H1 (cell line): ENCODE measurements around the gene SAFB2. TPM values are rescaled to one million over a fixed set of nuclear protein-coding genes. Genes with fewer than 3 reads are reported as not detected.

Experiments
- CTCF ChIA-PET: fragments of 300-600 bp; sonication (Branson Sonifier 250); formaldehyde crosslinking; loops from one replicate; lab custom pipeline; 2021; ENCODE audit not compliant: partially characterized antibody; lab: Charles Lee
- POLR2A ChIA-PET: fragments of 300-600 bp; sonication (Branson Sonifier 250); formaldehyde crosslinking; loops from one replicate; lab custom pipeline; 2021; ENCODE audit warnings: inconsistent platforms; ENCODE audit not compliant: partially characterized antibody; lab: Charles Lee
- DNase-seq, 2 experiments: peaks; one replicate each; pipeline versions ENCODE4 v3.0.0 to v3.0.0-alpha.2; 2010 to 2022; ENCODE audit warnings: low spot score in 2 of 2, low read depth in 1 of 2, mixed read lengths in 1 of 2
- FAIRE-seq: peaks from 2 replicates; lab custom pipeline; 2011; peaks lifted over from hg19 to GRCh38; lab: Jason Lieb, UNC
- H2AFZ ChIP-seq: 2 replicates; pipeline ENCODE4 v1.8.1; 2012; ENCODE audit warnings: low read length, inconsistent platforms
- H2AK5ac ChIP-seq: 2 replicates; pipeline ENCODE4 v1.6.1; 2013; ENCODE audit warnings: low read depth, low read length
- H2BK120ac ChIP-seq: replicated peaks from 2 replicates; pipeline ENCODE3; 2013; ENCODE audit warnings: low read depth, low read length, inconsistent platforms
- H2BK12ac ChIP-seq: 2 replicates; pipeline ENCODE4 v1.6.1; 2013; ENCODE audit warnings: low read depth, low read length
- H2BK15ac ChIP-seq: 2 replicates; pipeline ENCODE4 v1.6.1; 2013; ENCODE audit warnings: low read length
- H2BK20ac ChIP-seq: 2 replicates; pipeline ENCODE4 v1.6.1; 2013; ENCODE audit warnings: low read length
- H2BK5ac ChIP-seq: 2 replicates; pipeline ENCODE4 v1.6.1; 2013; ENCODE audit warnings: low read depth, low read length
- H3K14ac ChIP-seq: 2 replicates; pipeline ENCODE4 v1.6.1; 2013; ENCODE audit warnings: inconsistent platforms; ENCODE audit not compliant: insufficient read length
- H3K18ac ChIP-seq: 2 replicates; pipeline ENCODE4 v1.6.1; 2013; ENCODE audit warnings: low read length; ENCODE audit errors: extremely low read depth
- H3K23ac ChIP-seq: 2 replicates; pipeline ENCODE4 v1.6.1; 2013; ENCODE audit warnings: inconsistent platforms; ENCODE audit not compliant: insufficient read length
- H3K23me2 ChIP-seq: 2 replicates; pipeline ENCODE4 v1.6.1; 2013; ENCODE audit warnings: low read depth, low read length
- H3K27ac ChIP-seq: 2 replicates; pipeline ENCODE4 v1.6.1; 2011; ENCODE audit warnings: low read depth, low read length, inconsistent platforms
- H3K27me3 ChIP-seq, 4 experiments: replicated peaks in 1 of 4; 1 replicate in 1 of 4; 2 replicates in 3 of 4; pipeline versions ENCODE4 v1.6.1 to v1.8.1; 2011 to 2013; ENCODE audit warnings: low read length in 3 of 4, mild to moderate bottlenecking in 3 of 4, inconsistent platforms in 2 of 4, mixed read lengths in 2 of 4, moderate library complexity in 1 of 4; ENCODE audit not compliant: control insufficient read depth in 3 of 4, insufficient read depth in 3 of 4; ENCODE audit errors: extremely low read depth in 1 of 4
- H3K36me3 ChIP-seq, 4 experiments: 2 replicates each; pipeline versions ENCODE4 v1.6.1 to v1.8.1; 2011 to 2013; ENCODE audit warnings: mild to moderate bottlenecking in 4 of 4, low read length in 3 of 4, moderate library complexity in 2 of 4, control low read depth in 1 of 4, inconsistent platforms in 1 of 4; ENCODE audit not compliant: insufficient read depth in 4 of 4, control insufficient read depth in 2 of 4
- H3K4ac ChIP-seq: replicated peaks from 2 replicates; pipeline ENCODE3; 2013; ENCODE audit warnings: low read length, low read depth, mixed read lengths, inconsistent platforms; ENCODE audit not compliant: insufficient read length
- H3K4me1 ChIP-seq, 4 experiments: replicated peaks in 1 of 4; 1 replicate in 1 of 4; 2 replicates in 3 of 4; pipeline versions ENCODE4 v1.6.1 to v1.8.1; 2011 to 2013; ENCODE audit warnings: low read length in 3 of 4, inconsistent platforms in 2 of 4, mixed read lengths in 1 of 4; ENCODE audit not compliant: insufficient read depth in 4 of 4, control insufficient read depth in 3 of 4
- H3K4me2 ChIP-seq, 2 experiments: 2 replicates each; pipeline versions ENCODE4 v1.6.1 to v1.8.1; 2011 to 2013; ENCODE audit warnings: low read depth in 2 of 2, low read length in 2 of 2, control low read depth in 1 of 2, inconsistent platforms in 1 of 2, mild to moderate bottlenecking in 1 of 2; ENCODE audit not compliant: insufficient read depth in 1 of 2
- H3K4me3 ChIP-seq, 4 experiments: fragments of 200-600, 300-600 bp in 1 of 4; sonication (generic), shearing (Covaris generic), sonication (Bioruptor Twin) in 1 of 4; 2 replicates each; pipeline versions ENCODE4 v1.5.1 to v1.8.1; 2011 to 2016; ENCODE audit warnings: low read length in 4 of 4, low read depth in 3 of 4, control low read depth in 2 of 4, inconsistent platforms in 2 of 4, mild to moderate bottlenecking in 2 of 4, mixed read lengths in 1 of 4, moderate library complexity in 1 of 4; ENCODE audit not compliant: insufficient read depth in 2 of 4; ENCODE audit errors: extremely low read depth in 1 of 4
- H3K56ac ChIP-seq: replicated peaks from 2 replicates; pipeline ENCODE3; 2013; ENCODE audit warnings: low read depth, mild to moderate bottlenecking, mixed read lengths, low read length, inconsistent platforms; ENCODE audit not compliant: insufficient read length
- H3K79me1 ChIP-seq: 2 replicates; pipeline ENCODE4 v1.6.1; 2013; ENCODE audit warnings: low read depth, low read length, control low read depth
- H3K79me2 ChIP-seq, 2 experiments: 2 replicates each; pipeline versions ENCODE4 v1.6.1 to v1.8.1; 2012 to 2013; ENCODE audit warnings: low read length in 2 of 2, mild to moderate bottlenecking in 2 of 2, inconsistent platforms in 1 of 2; ENCODE audit not compliant: insufficient read depth in 2 of 2, control insufficient read depth in 1 of 2
- H3K9ac ChIP-seq, 4 experiments: replicated peaks in 1 of 4; 1 replicate in 1 of 4; 2 replicates in 3 of 4; pipeline versions ENCODE4 v1.6.1 to v1.8.1; 2011 to 2013; ENCODE audit warnings: low read depth in 3 of 4, low read length in 3 of 4, control low read depth in 2 of 4, mild to moderate bottlenecking in 2 of 4, moderate library complexity in 2 of 4, inconsistent platforms in 1 of 4; ENCODE audit errors: extremely low read depth in 1 of 4
- H3K9me3 ChIP-seq, 2 experiments: 2 replicates each; pipeline versions ENCODE4 v1.6.1 to v1.8.1; 2012 to 2013; ENCODE audit warnings: mild to moderate bottlenecking in 2 of 2, moderate library complexity in 2 of 2, control low read depth in 1 of 2, inconsistent platforms in 1 of 2, low read depth in 1 of 2, low read length in 1 of 2, mixed read lengths in 1 of 2; ENCODE audit not compliant: insufficient read depth in 2 of 2
- H4K20me1 ChIP-seq, 2 experiments: replicated peaks in 1 of 2; 2 replicates each; pipeline versions ENCODE3 to v1.8.1; 2011 to 2013; ENCODE audit warnings: inconsistent platforms in 2 of 2, low read length in 2 of 2, mild to moderate bottlenecking in 1 of 2; ENCODE audit not compliant: insufficient read depth in 2 of 2, control insufficient read depth in 1 of 2
- H4K5ac ChIP-seq: 2 replicates; pipeline ENCODE4 v1.6.1; 2013; ENCODE audit warnings: low read length, low read depth, mixed read lengths, inconsistent platforms; ENCODE audit not compliant: insufficient read length
- H4K8ac ChIP-seq: 2 replicates; pipeline ENCODE4 v1.8.0; 2013; ENCODE audit warnings: mild to moderate bottlenecking, moderate library complexity, low read length, inconsistent platforms; ENCODE audit not compliant: insufficient read depth; ENCODE audit errors: extremely low read depth
- H4K91ac ChIP-seq: replicated peaks from 2 replicates; pipeline ENCODE3; 2013; ENCODE audit warnings: low read length, mixed read lengths, inconsistent platforms; ENCODE audit not compliant: insufficient read length
- BRCA1 ChIP-seq: IDR thresholded peaks from 2 replicates; pipeline ENCODE4 v1.6.1; 2012; ENCODE audit warnings: low read depth, low read length, improper control_type of control experiment
- CTBP2 ChIP-seq: IDR thresholded peaks from 2 replicates; pipeline ENCODE4 v1.7.0; 2011; ENCODE audit warnings: borderline replicate concordance, mild to moderate bottlenecking, moderate library complexity, mixed read lengths, low read length; ENCODE audit not compliant: insufficient read depth, insufficient read length
- EGR1 ChIP-seq: IDR thresholded peaks from 2 replicates; pipeline ENCODE4 v1.6.1; 2011; ENCODE audit warnings: low read depth, low read length, borderline replicate concordance
- NRF1 ChIP-seq: IDR thresholded peaks from 2 replicates; pipeline ENCODE4 v1.6.1; 2011; ENCODE audit warnings: mild to moderate bottlenecking, low read depth, low read length, improper control_type of control experiment
- RFX5 ChIP-seq: IDR thresholded peaks from 2 replicates; pipeline ENCODE4 v1.6.1; 2011; ENCODE audit warnings: low read depth, low read length, improper control_type of control experiment, borderline replicate concordance
- SP4 ChIP-seq: IDR thresholded peaks from 2 replicates; pipeline ENCODE4 v1.6.1; 2012; ENCODE audit warnings: low read length, inconsistent platforms
- TBP ChIP-seq: IDR thresholded peaks from 2 replicates; pipeline ENCODE4 v1.6.1; 2011; ENCODE audit warnings: low read depth, low read length, improper control_type of control experiment
- WGBS, 2 experiments: shearing (Covaris generic) in 1 of 2; methylation state at CpG; one replicate each; pipeline versions ENCODE4 v1.1.6 to v1.1.7; 2013 to 2015; ENCODE audit warnings: low lambda C conversion rate in 2 of 2, mixed read lengths in 2 of 2, inconsistent platforms in 1 of 2, low coverage in 1 of 2, missing lambda C conversion rate in 1 of 2; ENCODE audit not compliant: insufficient replicate concordance in 2 of 2, insufficient coverage in 1 of 2, insufficient read length in 1 of 2; ENCODE audit errors: extremely low coverage in 1 of 2, missing lambda C conversion rate in 1 of 2; 5-methylcytosine and 5-hydroxymethylcytosine counted together
- polyA plus RNA-seq, 7 experiments: library from polyadenylated mRNA; depleted of rRNA in 3 of 7; stranded (reverse) in 5 of 7; unstranded in 2 of 7; fragments of >200 nt in 5 of 7; fragments of 200-250 nt in 2 of 7; gene quantifications; 1 replicate in 5 of 7; 2 replicates in 1 of 7; 4 replicates in 1 of 7; pipeline versions ENCODE4 v1.2.1 to v1.2.3, GENCODE V29; 2011 to 2013; ENCODE audit warnings: missing spikeins in 2 of 7, mixed read lengths in 2 of 7
- total RNA-seq: library from RNA; stranded (reverse); fragmentation: NEBNext Ultra II Directional; extraction: Animal tissue kit (Norgen Biotek cat#: 25700); gene quantifications from 2 replicates; pipeline ENCODE4 v1.2.1, GENCODE V29; 2021
- TF ChIP-seq, protein P1 (sequence below): IDR thresholded peaks from 2 replicates; pipeline ENCODE4 v1.6.1; 2012; ENCODE audit warnings: inconsistent platforms
- TF ChIP-seq, protein P2 (sequence below): IDR thresholded peaks from 2 replicates; pipeline ENCODE4 v1.6.1; 2012; ENCODE audit warnings: low read length, inconsistent platforms

SAFB2 gene
- total and polyA plus RNA-seq, 2 of the 8 experiments (the other 6 are each of a cell fraction or from before 2014, with no cell fraction given) = 14.8 to 63.8 TPM

DNA sequence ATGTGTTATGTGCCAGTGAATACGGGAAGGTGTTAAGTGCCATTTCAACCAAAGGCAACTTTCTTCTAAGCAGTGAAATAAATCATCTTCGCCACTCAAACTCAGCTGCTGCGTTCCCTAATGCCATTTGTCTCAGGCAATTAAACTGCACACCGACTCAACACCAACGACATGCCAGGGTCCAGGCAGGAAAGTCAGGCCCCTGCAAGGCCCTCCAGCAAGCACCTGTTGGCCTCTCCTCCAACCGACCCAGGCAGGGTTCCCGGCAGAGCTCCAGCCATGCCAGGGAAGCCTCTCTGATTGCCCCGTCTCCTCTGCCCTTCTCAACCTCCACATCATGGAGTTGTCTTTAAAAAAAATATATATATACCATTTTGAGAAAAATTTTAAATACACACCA lies 21.8 kb downstream of the SAFB2 start:
- H2BK5ac ChIP-seq = no peak overlapping the region
- H2AK5ac ChIP-seq = no peak overlapping the region
- ChIA-PET CTCF (interaction anchor here (0.6 kb wide), 1 partner anchor 84 kb away, joined by 3 read pairs; no protein-coding TSS in a partner anchor), POLR2A (no interaction called here)
- H2BK120ac ChIP-seq = no peak overlapping the region
- peaks cover 0 to 4% of the 10 kb centered on the region in 2 experiments; a peak in 1 of 4 replicates for H3K79me2 ChIP-seq
- H2BK20ac ChIP-seq = no peak overlapping the region
- H3K79me1 ChIP-seq = no peaks in the 10 kb centered on the region; the same call in 1 of the 2 replicates
- H3K23me2 ChIP-seq = no peaks in the 10 kb centered on the region
- no peak overlapping the region for H3K4ac ChIP-seq
- no peaks in the 10 kb centered on the region for H3K9me3 ChIP-seq
- no peak overlapping the region for H3K23ac ChIP-seq
- no peaks in the 10 kb centered on the region for H3K4me1 ChIP-seq
- H2BK12ac ChIP-seq = no peak overlapping the region
- H3K9ac ChIP-seq = no peak overlapping the region
- no peak overlapping the region for H3K4me3 ChIP-seq
- no peak overlapping the region for H3K27ac ChIP-seq
- FAIRE-seq (no peak), DNase-seq (no peak)
- H4K91ac ChIP-seq = no peak overlapping the region
- no peak overlapping the region for H4K8ac ChIP-seq
- no peak overlapping the region for H2AFZ ChIP-seq
- H3K56ac ChIP-seq = no peak overlapping the region
- H2BK15ac ChIP-seq = no peak overlapping the region
- no peaks in the 10 kb centered on the region for H3K27me3 ChIP-seq
- H3K4me2 ChIP-seq = no peak overlapping the region
- peaks cover 5 to 11% of the 10 kb centered on the region in 2 experiments for H4K20me1 ChIP-seq
- TF ChIP-seq CTBP2 = no peak
- no peak for TF ChIP-seq EGR1
- no peak for TF ChIP-seq RFX5
- TF ChIP-seq, protein P1, sequence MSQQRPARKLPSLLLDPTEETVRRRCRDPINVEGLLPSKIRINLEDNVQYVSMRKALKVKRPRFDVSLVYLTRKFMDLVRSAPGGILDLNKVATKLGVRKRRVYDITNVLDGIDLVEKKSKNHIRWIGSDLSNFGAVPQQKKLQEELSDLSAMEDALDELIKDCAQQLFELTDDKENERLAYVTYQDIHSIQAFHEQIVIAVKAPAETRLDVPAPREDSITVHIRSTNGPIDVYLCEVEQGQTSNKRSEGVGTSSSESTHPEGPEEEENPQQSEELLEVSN = no peak
- no peak for TF ChIP-seq TBP
- TF ChIP-seq, protein P2, sequence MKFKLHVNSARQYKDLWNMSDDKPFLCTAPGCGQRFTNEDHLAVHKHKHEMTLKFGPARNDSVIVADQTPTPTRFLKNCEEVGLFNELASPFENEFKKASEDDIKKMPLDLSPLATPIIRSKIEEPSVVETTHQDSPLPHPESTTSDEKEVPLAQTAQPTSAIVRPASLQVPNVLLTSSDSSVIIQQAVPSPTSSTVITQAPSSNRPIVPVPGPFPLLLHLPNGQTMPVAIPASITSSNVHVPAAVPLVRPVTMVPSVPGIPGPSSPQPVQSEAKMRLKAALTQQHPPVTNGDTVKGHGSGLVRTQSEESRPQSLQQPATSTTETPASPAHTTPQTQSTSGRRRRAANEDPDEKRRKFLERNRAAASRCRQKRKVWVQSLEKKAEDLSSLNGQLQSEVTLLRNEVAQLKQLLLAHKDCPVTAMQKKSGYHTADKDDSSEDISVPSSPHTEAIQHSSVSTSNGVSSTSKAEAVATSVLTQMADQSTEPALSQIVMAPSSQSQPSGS = no peak
- no peak for TF ChIP-seq NRF1
- TF ChIP-seq BRCA1 = no peak
- no peak for TF ChIP-seq SP4
- WGBS, 2 experiments = 86% methylated on average over 8 of the region's 8 CpGs; no CpG with 5 or more reads in 1 of the 2 experiments
- no peak overlapping the region for H4K5ac ChIP-seq
- peaks cover 34 to 89% (median 70%) of the 10 kb centered on the region in 4 experiments for H3K36me3 ChIP-seq
- no peak overlapping the region for H3K18ac ChIP-seq
- H3K14ac ChIP-seq = no peak overlapping the region
